Stimulated activated naive B cell treated with anti-CD40 and anti-IgM and Interleukin-4, amounts not matched to agents 10 μg/mL and 1 μg/mL and 100 μg/mL, for 72 hours (primary cell): ENCODE data around the gene MTAP.
A peak's percentile ranks its signal among the peaks of the same experiment; 100 is the strongest.

ENCODE experiments used
- ATAC-seq, 2 donors: fragments of 150-1000 bp; cut with Tn5 transposase; replicated peaks; 2 replicates each; pipeline ENCODE4 v1.10.0; 2021; ENCODE audit warnings: moderate library complexity in 1 of 2
- DNase-seq: peaks from one replicate; pipeline ENCODE4 v3.0.0; 2021
- H3K27ac Mint-ChIP-seq: one replicate; pipeline ENCODE4 v1.8.0; 2022; ENCODE audit warnings: mild to moderate bottlenecking, mixed read lengths
- H3K27me3 Mint-ChIP-seq, 2 donors: one replicate each; pipeline ENCODE4 v1.8.0; 2022; ENCODE audit warnings: mixed read lengths in 2 of 2
- H3K36me3 Mint-ChIP-seq, 2 donors: one replicate each; pipeline ENCODE4 v1.8.0; 2022; ENCODE audit warnings: mixed read lengths in 2 of 2, mild to moderate bottlenecking in 1 of 2
- H3K4me1 Mint-ChIP-seq, 2 donors: one replicate each; pipeline ENCODE4 v1.8.0; 2022; ENCODE audit warnings: mixed read lengths in 2 of 2, mild to moderate bottlenecking in 1 of 2
- H3K4me3 Mint-ChIP-seq, 2 donors: one replicate each; pipeline ENCODE4 v1.8.0; 2022; ENCODE audit warnings: mild to moderate bottlenecking in 2 of 2, mixed read lengths in 2 of 2, moderate library complexity in 1 of 2
- H3K9me3 Mint-ChIP-seq, 2 donors: one replicate each; pipeline ENCODE4 v1.8.0; 2022; ENCODE audit warnings: mixed read lengths in 2 of 2, mild to moderate bottlenecking in 1 of 2

Gene MTAP

GRCh38 chr9:21802418-21803000 is at the start of gene MTAP:
Gene MTAP, plus strand, starts transcription at chr9:21802636. Its CDS starts 113 bp downstream, at chr9:21802749.
- H3K27me3 Mint-ChIP-seq = peaks cover under 1 to 3% of the 10 kb centered on the region in 2 donors
- H3K4me1 Mint-ChIP-seq = peaks cover 25 to 53% of the 10 kb centered on the region in 2 donors
- peaks cover 13 to 23% of the 10 kb centered on the region in 2 donors for H3K36me3 Mint-ChIP-seq
- peak; percentile 90 to 91 for ATAC-seq
- H3K27ac Mint-ChIP-seq = peak within 1 kb of the TSS; percentile 99
- H3K9me3 Mint-ChIP-seq = no peaks in the 10 kb centered on the region
- peak; percentile 71 for DNase-seq
- peak within 1 kb of the TSS; percentile 99 to 100 for H3K4me3 Mint-ChIP-seq

DNA sequence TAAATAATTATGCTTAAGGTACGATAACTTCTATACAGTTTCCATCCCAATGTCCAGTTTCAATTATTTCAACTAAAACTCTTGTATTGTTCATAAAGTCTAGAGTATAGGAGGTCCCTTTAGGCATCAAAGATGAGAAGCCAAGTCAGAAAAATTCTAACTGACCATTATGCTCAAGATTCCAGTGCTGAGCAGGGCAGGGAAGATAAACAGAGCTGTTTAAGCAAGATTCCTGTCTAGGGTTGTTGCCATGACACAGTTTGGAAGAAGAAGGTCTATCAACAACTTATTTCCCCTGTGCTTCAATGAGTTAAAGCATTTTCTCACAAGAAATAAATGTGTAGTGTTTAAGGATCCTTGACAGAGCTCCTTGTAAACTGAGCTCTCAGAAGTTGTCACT is 48.9 kb upstream of the MTAP start:
- no peak for DNase-seq
- Mint-ChIP-seq H3K36me3 (no peaks in the 10 kb centered on the region), H3K4me3 (no peak overlapping the region), H3K27me3 (peaks cover 23 to 43% of the 10 kb centered on the region in 2 donors), H3K4me1 (no peaks in the 10 kb centered on the region), H3K27ac (no peak overlapping the region), H3K9me3 (no peaks in the 10 kb centered on the region)
- no peak for ATAC-seq

GRCh38 chr9:21754741-21755140 is 47.7 kb upstream of the MTAP start:
- Mint-ChIP-seq H3K27ac (no peak overlapping the region), H3K27me3 (peaks cover 23 to 41% of the 10 kb centered on the region in 2 donors), H3K9me3 (no peaks in the 10 kb centered on the region), H3K4me1 (no peaks in the 10 kb centered on the region), H3K4me3 (no peak overlapping the region), H3K36me3 (no peaks in the 10 kb centered on the region)
- ATAC-seq (no peak), DNase-seq (no peak)

- ATAC-seq (no peak), DNase-seq (no peak)
- Mint-ChIP-seq H3K27me3 (peaks cover 27 to 34% of the 10 kb centered on the region in 2 donors), H3K4me3 (no peak overlapping the region), H3K36me3 (no peaks in the 10 kb centered on the region), H3K9me3 (no peaks in the 10 kb centered on the region), H3K27ac (no peak overlapping the region), H3K4me1 (no peaks in the 10 kb centered on the region)
Observed at GRCh38 chr9:21758540-21758939, 43.9 kb upstream of the MTAP start.

DNA sequence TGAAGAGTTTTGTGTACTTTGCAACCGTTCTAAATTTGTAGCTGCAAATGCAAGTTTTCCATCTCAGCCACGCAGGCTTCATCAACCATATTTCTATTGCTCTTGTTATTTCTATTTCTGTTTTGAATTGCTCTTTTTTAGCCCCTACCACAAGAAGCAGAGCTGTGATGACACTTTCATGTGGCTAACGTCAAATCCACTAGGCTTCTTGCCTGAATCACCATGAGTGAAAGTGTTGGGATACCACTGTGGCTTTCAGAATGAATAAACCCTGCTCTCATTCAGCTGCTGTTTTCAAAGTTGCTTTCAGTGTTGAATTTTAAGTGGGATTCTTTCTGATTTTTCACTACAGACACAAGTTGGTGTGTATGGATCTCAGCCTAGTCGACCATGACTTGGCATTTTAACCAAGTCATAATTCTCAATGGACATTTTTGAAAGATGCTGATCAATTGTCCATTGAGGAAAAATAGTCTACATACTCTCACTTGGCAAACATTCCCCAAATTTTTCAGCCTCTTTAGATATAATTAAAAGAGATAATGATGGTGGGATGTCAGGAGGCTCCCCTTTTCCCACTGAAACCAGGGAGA is 41.0 kb upstream of the MTAP start:
- no peaks in the 10 kb centered on the region for H3K4me1 Mint-ChIP-seq
- peaks cover 20 to 26% of the 10 kb centered on the region in 2 donors for H3K27me3 Mint-ChIP-seq

GRCh38 chr9:21762064-21762463 is 40.4 kb upstream of the MTAP start:
- peaks cover 19 to 24% of the 10 kb centered on the region in 2 donors for H3K27me3 Mint-ChIP-seq
- no peak for DNase-seq
- no peaks in the 10 kb centered on the region for H3K36me3 Mint-ChIP-seq
- no peaks in the 10 kb centered on the region for H3K4me1 Mint-ChIP-seq
- no peak overlapping the region for H3K4me3 Mint-ChIP-seq
- H3K27ac Mint-ChIP-seq = no peak overlapping the region
- H3K9me3 Mint-ChIP-seq = no peaks in the 10 kb centered on the region
- ATAC-seq = no peak

More for the DNA sequence above, 41.0 kb upstream of the MTAP start:
- Mint-ChIP-seq H3K4me3 (no peak overlapping the region), H3K9me3 (no peaks in the 10 kb centered on the region), H3K27ac (no peak overlapping the region), H3K36me3 (no peaks in the 10 kb centered on the region)
- ATAC-seq (peak; percentile 68 to 72), DNase-seq (peak; percentile 3)

- Mint-ChIP-seq H3K27ac (no peak overlapping the region), H3K27me3 (peaks cover 23 to 27% of the 10 kb centered on the region in 2 donors), H3K36me3 (no peaks in the 10 kb centered on the region), H3K9me3 (no peaks in the 10 kb centered on the region), H3K4me3 (no peak overlapping the region), H3K4me1 (no peaks in the 10 kb centered on the region)
- DNase-seq = no peak
- ATAC-seq = no peak
Observed at GRCh38 chr9:21764846-21765245, 37.6 kb upstream of the MTAP start.

DNA sequence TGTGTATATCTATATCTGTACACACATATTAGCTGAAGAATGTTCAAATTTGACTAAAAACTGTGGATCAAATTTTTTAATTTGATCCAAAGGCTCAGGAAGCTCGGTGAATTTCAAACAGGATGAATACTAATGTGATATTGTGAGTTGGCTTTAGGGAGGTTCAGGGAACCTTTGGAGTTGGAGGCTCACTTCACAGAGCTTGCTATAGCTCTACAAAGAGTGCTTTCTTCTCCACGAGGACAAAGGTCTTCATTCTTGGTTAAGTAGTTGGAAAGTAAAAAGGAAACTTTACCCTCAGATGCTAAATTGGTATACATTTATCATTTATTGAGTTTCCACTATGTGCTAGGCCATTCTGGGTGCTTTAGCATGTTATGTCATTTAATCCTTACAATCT is 36.3 kb upstream of the MTAP start:
- Mint-ChIP-seq H3K4me1 (no peaks in the 10 kb centered on the region), H3K27me3 (peaks cover 28 to 30% of the 10 kb centered on the region in 2 donors), H3K27ac (no peak overlapping the region), H3K36me3 (no peaks in the 10 kb centered on the region), H3K9me3 (no peaks in the 10 kb centered on the region), H3K4me3 (no peak overlapping the region)
- ATAC-seq = no peak
- no peak for DNase-seq

DNA sequence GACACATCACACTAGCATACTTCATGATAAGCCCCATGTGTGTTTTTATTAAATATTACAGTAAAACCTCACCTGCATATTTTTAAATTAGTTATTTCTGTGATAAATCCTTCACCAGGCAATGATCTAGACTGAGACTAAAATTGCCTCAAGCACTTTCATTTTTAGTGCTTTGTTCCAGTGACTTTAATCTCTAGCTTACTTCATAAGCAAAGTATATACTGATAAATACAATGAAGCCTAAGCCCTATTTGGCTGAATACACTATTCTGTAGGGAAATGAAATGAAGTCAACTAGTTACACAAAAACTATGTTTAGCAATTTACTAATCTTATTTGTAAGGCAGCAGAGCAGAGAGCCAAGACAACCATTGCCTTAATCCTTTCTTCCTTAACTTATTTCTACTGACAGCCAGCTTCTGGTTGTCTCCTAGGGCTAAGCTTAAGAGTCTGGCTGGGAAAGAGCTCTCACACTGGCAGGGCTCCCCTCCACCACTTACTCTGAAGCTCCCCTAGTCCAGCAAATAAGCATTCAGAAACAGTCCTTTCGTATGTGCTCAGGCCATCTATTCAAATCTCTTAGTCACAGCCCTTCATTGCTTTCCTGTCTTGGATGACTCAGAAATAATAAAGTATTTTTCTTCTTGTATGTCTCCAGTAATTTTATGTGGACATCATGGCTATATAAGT is 31.4 kb upstream of the MTAP start:
- H3K4me3 Mint-ChIP-seq = no peak overlapping the region
- H3K36me3 Mint-ChIP-seq = no peaks in the 10 kb centered on the region
- H3K27ac Mint-ChIP-seq = no peak overlapping the region
- ATAC-seq (no peak), DNase-seq (no peak)
- peaks cover 10 to 11% of the 10 kb centered on the region in 2 donors for H3K27me3 Mint-ChIP-seq
- no peaks in the 10 kb centered on the region for H3K4me1 Mint-ChIP-seq
- H3K9me3 Mint-ChIP-seq = no peaks in the 10 kb centered on the region

GRCh38 chr9:21777701-21778100 is 24.7 kb upstream of the MTAP start:
- Mint-ChIP-seq H3K4me1 (no peaks in the 10 kb centered on the region), H3K9me3 (no peaks in the 10 kb centered on the region), H3K27me3 (no peaks in the 10 kb centered on the region), H3K4me3 (no peak overlapping the region), H3K36me3 (no peaks in the 10 kb centered on the region), H3K27ac (no peak overlapping the region)
- DNase-seq = no peak
- ATAC-seq = no peak

DNA sequence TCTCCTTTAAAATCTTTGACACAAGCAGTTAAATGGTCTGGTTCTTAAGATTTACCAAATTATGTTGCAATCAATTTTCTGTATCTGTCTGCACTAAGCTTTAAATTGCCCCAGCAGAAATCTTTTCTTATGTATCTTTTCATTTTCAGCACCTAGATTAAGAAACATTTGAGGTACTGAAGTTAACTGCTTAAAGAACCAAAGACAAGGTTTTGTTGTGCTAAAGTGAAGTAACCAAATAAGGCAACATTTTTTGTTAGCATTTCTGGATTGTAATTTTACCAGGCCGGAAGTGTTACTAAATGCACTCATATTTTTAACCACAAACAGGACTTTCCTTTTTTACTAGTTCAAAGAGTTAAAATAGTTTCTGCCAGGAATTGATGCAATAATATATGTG is 24.1 kb upstream of the MTAP start:
- ATAC-seq (no peak), DNase-seq (no peak)
- no peak overlapping the region for H3K4me3 Mint-ChIP-seq

DNA sequence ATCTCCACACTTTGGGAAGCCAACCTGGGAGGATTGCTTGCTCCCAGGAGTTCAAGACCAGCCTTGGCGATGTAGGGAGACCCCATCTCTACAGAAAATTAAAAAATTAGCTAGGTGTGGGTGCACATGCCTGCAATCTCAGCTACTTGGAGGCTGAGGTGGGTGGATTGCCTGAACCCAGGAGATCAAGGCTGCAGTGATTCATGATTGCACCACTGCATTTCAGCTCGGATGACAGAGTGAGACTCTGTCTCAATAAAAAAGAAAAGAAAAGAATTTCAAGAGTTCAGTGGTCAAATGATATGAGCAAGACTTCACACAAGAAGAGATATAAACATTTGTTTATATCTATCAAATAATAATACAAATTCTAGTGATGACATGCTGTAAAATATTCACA is 23.0 kb upstream of the MTAP start:
- ATAC-seq (no peak), DNase-seq (no peak)
- H3K27me3 Mint-ChIP-seq = no peaks in the 10 kb centered on the region
- H3K9me3 Mint-ChIP-seq = no peaks in the 10 kb centered on the region
- H3K4me3 Mint-ChIP-seq = no peak overlapping the region
- H3K36me3 Mint-ChIP-seq = no peaks in the 10 kb centered on the region
- no peak overlapping the region for H3K27ac Mint-ChIP-seq
- H3K4me1 Mint-ChIP-seq = no peaks in the 10 kb centered on the region

More for the DNA sequence above, 24.1 kb upstream of the MTAP start:
- Mint-ChIP-seq H3K9me3 (no peaks in the 10 kb centered on the region), H3K27me3 (no peaks in the 10 kb centered on the region), H3K4me1 (no peaks in the 10 kb centered on the region), H3K36me3 (no peaks in the 10 kb centered on the region), H3K27ac (no peak overlapping the region)

DNA sequence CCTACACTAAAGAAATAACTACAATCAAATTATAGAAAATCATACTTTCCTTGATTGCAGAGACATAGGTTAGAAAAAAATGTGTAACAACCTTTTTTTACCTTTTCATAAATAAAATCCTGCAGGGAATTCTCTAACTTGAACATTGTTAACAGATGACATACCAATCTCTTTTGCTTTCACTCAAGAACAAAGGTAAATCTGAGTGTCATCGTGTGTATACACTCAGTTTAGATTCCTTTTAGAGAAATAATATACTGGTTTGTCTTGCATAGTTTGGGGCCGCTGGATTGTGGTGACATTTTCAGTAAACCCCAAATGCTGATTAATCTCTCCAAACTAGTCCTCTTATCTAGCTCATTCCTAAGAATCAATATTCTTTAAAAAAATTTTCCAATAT is 20.8 kb upstream of the MTAP start:
- Mint-ChIP-seq H3K27me3 (peaks cover 5 to 11% of the 10 kb centered on the region in 2 donors), H3K4me3 (no peak overlapping the region), H3K36me3 (no peaks in the 10 kb centered on the region), H3K9me3 (no peaks in the 10 kb centered on the region), H3K4me1 (no peaks in the 10 kb centered on the region), H3K27ac (no peak overlapping the region)
- DNase-seq = no peak
- no peak for ATAC-seq

GRCh38 chr9:21782205-21782604 is 20.2 kb upstream of the MTAP start:
- ATAC-seq = peak in 1 of 2 donors; percentile 34
- H3K9me3 Mint-ChIP-seq = no peaks in the 10 kb centered on the region
- no peaks in the 10 kb centered on the region for H3K4me1 Mint-ChIP-seq
- peaks cover 5 to 11% of the 10 kb centered on the region in 2 donors for H3K27me3 Mint-ChIP-seq
- H3K4me3 Mint-ChIP-seq = no peak overlapping the region
- no peak overlapping the region for H3K27ac Mint-ChIP-seq
- DNase-seq = no peak
- no peaks in the 10 kb centered on the region for H3K36me3 Mint-ChIP-seq

DNA sequence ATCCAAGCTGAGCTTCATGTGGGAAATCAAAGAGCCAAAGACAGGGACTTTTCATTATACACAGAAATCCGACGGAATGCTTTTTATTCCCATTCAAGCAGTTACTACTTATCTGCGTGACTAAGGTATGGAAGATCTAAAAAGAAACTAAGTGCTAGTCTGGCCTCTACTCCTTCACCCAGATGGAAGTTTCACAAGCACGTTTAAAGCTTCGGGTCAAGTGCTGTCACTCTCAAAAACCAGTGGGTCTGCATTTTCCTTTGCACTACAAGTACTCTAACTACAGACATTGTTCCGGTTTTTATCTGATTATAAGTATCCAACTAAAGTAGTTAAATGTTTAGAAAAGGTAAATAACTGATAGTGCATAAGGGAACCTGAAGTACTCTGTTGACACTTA is 13.7 kb upstream of the MTAP start:
- Mint-ChIP-seq H3K4me3 (no peak overlapping the region), H3K27me3 (peaks cover 17% of the 10 kb centered on the region in 2 donors), H3K9me3 (no peaks in the 10 kb centered on the region), H3K27ac (no peak overlapping the region), H3K4me1 (peaks cover 3 to 7% of the 10 kb centered on the region in 2 donors), H3K36me3 (no peaks in the 10 kb centered on the region)
- DNase-seq (no peak), ATAC-seq (no peak)
